Effector memory CD8-positive, alpha-beta T cell (primary cell): ENCODE results near the gene FNDC1.

Experiments
- ATAC-seq: fragments of 150-1000 bp; cut with Tn5 transposase; replicated peaks from 2 replicates; pipeline ENCODE4 v1.10.0; 2021; ENCODE audit warnings: mild to moderate bottlenecking, moderate library complexity
- DNase-seq, 3 experiments: peaks; one replicate each; pipeline ENCODE4 v3.0.0; 2021
- H3K27ac Mint-ChIP-seq, 2 donors: one replicate each; pipeline ENCODE4 v1.8.0; 2022; ENCODE audit warnings: mild to moderate bottlenecking in 2 of 2, mixed read lengths in 2 of 2, moderate library complexity in 2 of 2
- H3K27me3 Mint-ChIP-seq, 2 donors: one replicate each; pipeline ENCODE4 v1.8.0; 2022; ENCODE audit warnings: mixed read lengths in 2 of 2
- H3K36me3 Mint-ChIP-seq: one replicate; pipeline ENCODE4 v1.8.0; 2022; ENCODE audit warnings: mild to moderate bottlenecking, moderate library complexity, mixed read lengths; ENCODE audit not compliant: insufficient read depth
- H3K4me1 Mint-ChIP-seq, 2 donors: one replicate each; pipeline ENCODE4 v1.8.0; 2022; ENCODE audit warnings: low read depth in 2 of 2, mixed read lengths in 2 of 2
- H3K4me3 Mint-ChIP-seq, 2 donors: one replicate each; pipeline ENCODE4 v1.8.0; 2022; ENCODE audit warnings: mild to moderate bottlenecking in 2 of 2, mixed read lengths in 2 of 2, moderate library complexity in 2 of 2
- H3K9me3 Mint-ChIP-seq, 2 donors: one replicate each; pipeline ENCODE4 v1.8.0; 2022; ENCODE audit warnings: mixed read lengths in 2 of 2

Gene FNDC1

GRCh38 chr6:159301277-159301676 is 132.1 kb downstream of the FNDC1 start:
- H3K9me3 Mint-ChIP-seq, result no peaks in the 10 kb centered on the region
- no peak overlapping the region for H3K4me3 Mint-ChIP-seq
- DNase-seq (no peak), ATAC-seq (no peak)
- H3K27me3 Mint-ChIP-seq, result peaks cover 60 to 63% of the 10 kb centered on the region in 2 donors
- no peak overlapping the region for H3K27ac Mint-ChIP-seq
- no peaks in the 10 kb centered on the region for H3K4me1 Mint-ChIP-seq
- H3K36me3 Mint-ChIP-seq, result peaks cover 2% of the 10 kb centered on the region

GRCh38 chr6:159301810-159302593 is 132.8 kb downstream of the FNDC1 start:
- H3K27me3 Mint-ChIP-seq, result peaks cover 60 to 71% of the 10 kb centered on the region in 2 donors
- no peak overlapping the region for H3K27ac Mint-ChIP-seq
- no peak for DNase-seq
- H3K4me3 Mint-ChIP-seq, result no peak overlapping the region
- H3K9me3 Mint-ChIP-seq, result no peaks in the 10 kb centered on the region
- no peaks in the 10 kb centered on the region for H3K4me1 Mint-ChIP-seq
- H3K36me3 Mint-ChIP-seq, result peaks cover 2% of the 10 kb centered on the region
- no peak for ATAC-seq

GRCh38 chr6:159302594-159302992 is 133.4 kb downstream of the FNDC1 start:
- no peak for DNase-seq
- H3K4me3 Mint-ChIP-seq, result no peak overlapping the region
- H3K9me3 Mint-ChIP-seq, result no peaks in the 10 kb centered on the region
- H3K4me1 Mint-ChIP-seq, result no peaks in the 10 kb centered on the region
- peaks cover 58 to 68% of the 10 kb centered on the region in 2 donors for H3K27me3 Mint-ChIP-seq
- no peak for ATAC-seq
- H3K27ac Mint-ChIP-seq, result no peak overlapping the region
- H3K36me3 Mint-ChIP-seq, result peaks cover 2% of the 10 kb centered on the region

- peaks cover 54 to 62% of the 10 kb centered on the region in 2 donors for H3K27me3 Mint-ChIP-seq
- no peak for DNase-seq
- ATAC-seq, result no peak
- H3K4me1 Mint-ChIP-seq, result no peaks in the 10 kb centered on the region
- peaks cover 2% of the 10 kb centered on the region for H3K36me3 Mint-ChIP-seq
- H3K27ac Mint-ChIP-seq, result no peak overlapping the region
- no peaks in the 10 kb centered on the region for H3K9me3 Mint-ChIP-seq
- no peak overlapping the region for H3K4me3 Mint-ChIP-seq
Measured at GRCh38 chr6:159303159-159303558, 134.0 kb downstream of the FNDC1 start.

GRCh38 chr6:159303784-159304183 is 134.6 kb downstream of the FNDC1 start:
- ATAC-seq (no peak), DNase-seq (no peak)
- Mint-ChIP-seq H3K27me3 (peaks cover 50 to 56% of the 10 kb centered on the region in 2 donors), H3K4me1 (no peaks in the 10 kb centered on the region), H3K9me3 (no peaks in the 10 kb centered on the region), H3K4me3 (no peak overlapping the region), H3K27ac (no peak overlapping the region), H3K36me3 (peaks cover 2% of the 10 kb centered on the region)

- Mint-ChIP-seq H3K9me3 (no peaks in the 10 kb centered on the region), H3K27ac (no peak overlapping the region), H3K36me3 (peaks cover 2% of the 10 kb centered on the region), H3K4me1 (no peaks in the 10 kb centered on the region), H3K4me3 (no peak overlapping the region), H3K27me3 (peaks cover 42 to 48% of the 10 kb centered on the region in 2 donors)
- ATAC-seq, result no peak
- DNase-seq, result no peak
Measured at GRCh38 chr6:159304641-159305040, 135.4 kb downstream of the FNDC1 start.

GRCh38 chr6:159305159-159305558 is 136.0 kb downstream of the FNDC1 start:
- no peak for ATAC-seq

GRCh38 chr6:159305804-159306537 is 136.8 kb downstream of the FNDC1 start:
- peaks cover 2% of the 10 kb centered on the region for H3K36me3 Mint-ChIP-seq
- H3K4me3 Mint-ChIP-seq, result no peak overlapping the region
- no peaks in the 10 kb centered on the region for H3K9me3 Mint-ChIP-seq
- DNase-seq, result no peak
- no peak overlapping the region for H3K27ac Mint-ChIP-seq
- no peak for ATAC-seq
- no peaks in the 10 kb centered on the region for H3K4me1 Mint-ChIP-seq
- peaks cover 36 to 40% of the 10 kb centered on the region in 2 donors for H3K27me3 Mint-ChIP-seq

More at GRCh38 chr6:159305159-159305558, 136.0 kb downstream of the FNDC1 start:
- H3K9me3 Mint-ChIP-seq, result no peaks in the 10 kb centered on the region
- peaks cover 41 to 45% of the 10 kb centered on the region in 2 donors for H3K27me3 Mint-ChIP-seq
- no peak overlapping the region for H3K27ac Mint-ChIP-seq
- H3K4me1 Mint-ChIP-seq, result no peaks in the 10 kb centered on the region
- DNase-seq, result no peak
- peaks cover 2% of the 10 kb centered on the region for H3K36me3 Mint-ChIP-seq
- no peak overlapping the region for H3K4me3 Mint-ChIP-seq

GRCh38 chr6:159307246-159307790 is 138.1 kb downstream of the FNDC1 start:
- Mint-ChIP-seq H3K27ac (no peak overlapping the region), H3K4me1 (peaks cover 0 to 3% of the 10 kb centered on the region in 2 donors), H3K9me3 (no peaks in the 10 kb centered on the region), H3K27me3 (peaks cover 31 to 32% of the 10 kb centered on the region in 2 donors), H3K36me3 (peaks cover 2% of the 10 kb centered on the region), H3K4me3 (no peak overlapping the region)
- ATAC-seq (no peak), DNase-seq (no peak)

- peaks cover 2% of the 10 kb centered on the region for H3K36me3 Mint-ChIP-seq
- H3K27ac Mint-ChIP-seq, result no peak overlapping the region
Measured at GRCh38 chr6:159308198-159308597, 139.0 kb downstream of the FNDC1 start.

GRCh38 chr6:159309723-159310122 is 140.5 kb downstream of the FNDC1 start:
- ATAC-seq, result no peak
- peaks cover 16 to 20% of the 10 kb centered on the region in 2 donors for H3K27me3 Mint-ChIP-seq

More at GRCh38 chr6:159308198-159308597, 139.0 kb downstream of the FNDC1 start:
- Mint-ChIP-seq H3K9me3 (no peaks in the 10 kb centered on the region), H3K27me3 (peaks cover 23 to 26% of the 10 kb centered on the region in 2 donors), H3K4me1 (peaks cover 0 to 3% of the 10 kb centered on the region in 2 donors), H3K4me3 (no peak overlapping the region)
- ATAC-seq (no peak), DNase-seq (no peak)

GRCh38 chr6:159311618-159312017 is 142.4 kb downstream of the FNDC1 start:
- ATAC-seq (no peak), DNase-seq (no peak)
- Mint-ChIP-seq H3K36me3 (no peaks in the 10 kb centered on the region), H3K27me3 (peaks cover 7 to 26% of the 10 kb centered on the region in 2 donors), H3K9me3 (no peaks in the 10 kb centered on the region), H3K27ac (no peak overlapping the region), H3K4me3 (no peak overlapping the region), H3K4me1 (peaks cover 0 to 3% of the 10 kb centered on the region in 2 donors)

More at GRCh38 chr6:159309723-159310122, 140.5 kb downstream of the FNDC1 start:
- H3K4me3 Mint-ChIP-seq, result no peak overlapping the region
- no peak for DNase-seq
- no peaks in the 10 kb centered on the region for H3K9me3 Mint-ChIP-seq
- H3K27ac Mint-ChIP-seq, result no peak overlapping the region
- peaks cover 0 to 3% of the 10 kb centered on the region in 2 donors for H3K4me1 Mint-ChIP-seq
- H3K36me3 Mint-ChIP-seq, result peaks cover 2% of the 10 kb centered on the region

- H3K27me3 Mint-ChIP-seq, result peaks cover 10 to 24% of the 10 kb centered on the region in 2 donors
- no peak for DNase-seq
- H3K36me3 Mint-ChIP-seq, result no peaks in the 10 kb centered on the region
- no peaks in the 10 kb centered on the region for H3K9me3 Mint-ChIP-seq
- H3K4me3 Mint-ChIP-seq, result no peak overlapping the region
- no peak for ATAC-seq
- no peak overlapping the region for H3K27ac Mint-ChIP-seq
- peaks cover 0 to 3% of the 10 kb centered on the region in 2 donors for H3K4me1 Mint-ChIP-seq
Measured at GRCh38 chr6:159312206-159312605, 143.0 kb downstream of the FNDC1 start.
